NCI-H2081 treated with DMSO at 0.1 percent for 48 hours (cell line): ENCODE data around the gene NPHP4.

Source experiments
- DNase-seq: peaks from one replicate; lab custom pipeline; 2025; lab: John Stamatoyannopoulos, UW

NPHP4 gene

GRCh38 chr1:5950201-5950895 is 41.9 kb downstream of the NPHP4 start:
- no peak for DNase-seq

GRCh38 chr1:5949761-5950100 is 42.5 kb downstream of the NPHP4 start:
- no peak for DNase-seq

- no peak for DNase-seq
These were observed 43.0 kb downstream of the NPHP4 start for GRCh38 chr1:5949085-5949760.

- DNase-seq = no peak
These were observed 43.6 kb downstream of the NPHP4 start for GRCh38 chr1:5948681-5949005.

GRCh38 chr1:5947978-5948680 is 44.1 kb downstream of the NPHP4 start:
- no peak for DNase-seq

- DNase-seq = no peak
These were observed 45.0 kb downstream of the NPHP4 start for GRCh38 chr1:5947071-5947821.

GRCh38 chr1:5945445-5945844 is 46.8 kb downstream of the NPHP4 start:
- no peak for DNase-seq

- no peak for DNase-seq
These were observed 47.4 kb downstream of the NPHP4 start for GRCh38 chr1:5944843-5945167.

- DNase-seq = no peak
These were observed 47.9 kb downstream of the NPHP4 start for GRCh38 chr1:5944154-5944842.

GRCh38 chr1:5943343-5944124 is 48.7 kb downstream of the NPHP4 start:
- no peak for DNase-seq

GRCh38 chr1:5941671-5942070 is 50.6 kb downstream of the NPHP4 start:
- no peak for DNase-seq

- DNase-seq = no peak
These were observed 51.4 kb downstream of the NPHP4 start for GRCh38 chr1:5940723-5941407.

GRCh38 chr1:5939271-5940170 is 52.7 kb downstream of the NPHP4 start:
- DNase-seq = no peak

GRCh38 chr1:5938101-5938646 is 54.1 kb downstream of the NPHP4 start:
- DNase-seq = no peak

- DNase-seq = no peak
These were observed 54.8 kb downstream of the NPHP4 start for GRCh38 chr1:5937373-5937857.

- no peak for DNase-seq
These were observed 55.4 kb downstream of the NPHP4 start for GRCh38 chr1:5936621-5937372.

GRCh38 chr1:5936126-5936525 is 56.1 kb downstream of the NPHP4 start:
- DNase-seq = no peak

- no peak for DNase-seq
These were observed 57.2 kb downstream of the NPHP4 start for GRCh38 chr1:5935026-5935425.
